Stimulated activated naive B cell treated with anti-CD40 and anti-IgM and Interleukin-4, amounts not matched to agents 10 μg/mL and 1 μg/mL and 100 μg/mL, for 72 hours (primary cell): ENCODE data around the gene NDUFS8.

Source experiments
- ATAC-seq, 2 donors: fragments of 150-1000 bp; cut with Tn5 transposase; replicated peaks; 2 replicates each; pipeline ENCODE4 v1.10.0; 2021; ENCODE audit warnings: moderate library complexity in 1 of 2
- DNase-seq: peaks from one replicate; pipeline ENCODE4 v3.0.0; 2021
- H3K27ac Mint-ChIP-seq: one replicate; pipeline ENCODE4 v1.8.0; 2022; ENCODE audit warnings: mild to moderate bottlenecking, mixed read lengths
- H3K27me3 Mint-ChIP-seq, 2 donors: one replicate each; pipeline ENCODE4 v1.8.0; 2022; ENCODE audit warnings: mixed read lengths in 2 of 2
- H3K36me3 Mint-ChIP-seq, 2 donors: one replicate each; pipeline ENCODE4 v1.8.0; 2022; ENCODE audit warnings: mixed read lengths in 2 of 2, mild to moderate bottlenecking in 1 of 2
- H3K4me1 Mint-ChIP-seq, 2 donors: one replicate each; pipeline ENCODE4 v1.8.0; 2022; ENCODE audit warnings: mixed read lengths in 2 of 2, mild to moderate bottlenecking in 1 of 2
- H3K4me3 Mint-ChIP-seq, 2 donors: one replicate each; pipeline ENCODE4 v1.8.0; 2022; ENCODE audit warnings: mild to moderate bottlenecking in 2 of 2, mixed read lengths in 2 of 2, moderate library complexity in 1 of 2
- H3K9me3 Mint-ChIP-seq, 2 donors: one replicate each; pipeline ENCODE4 v1.8.0; 2022; ENCODE audit warnings: mixed read lengths in 2 of 2, mild to moderate bottlenecking in 1 of 2

NDUFS8 gene

DNA sequence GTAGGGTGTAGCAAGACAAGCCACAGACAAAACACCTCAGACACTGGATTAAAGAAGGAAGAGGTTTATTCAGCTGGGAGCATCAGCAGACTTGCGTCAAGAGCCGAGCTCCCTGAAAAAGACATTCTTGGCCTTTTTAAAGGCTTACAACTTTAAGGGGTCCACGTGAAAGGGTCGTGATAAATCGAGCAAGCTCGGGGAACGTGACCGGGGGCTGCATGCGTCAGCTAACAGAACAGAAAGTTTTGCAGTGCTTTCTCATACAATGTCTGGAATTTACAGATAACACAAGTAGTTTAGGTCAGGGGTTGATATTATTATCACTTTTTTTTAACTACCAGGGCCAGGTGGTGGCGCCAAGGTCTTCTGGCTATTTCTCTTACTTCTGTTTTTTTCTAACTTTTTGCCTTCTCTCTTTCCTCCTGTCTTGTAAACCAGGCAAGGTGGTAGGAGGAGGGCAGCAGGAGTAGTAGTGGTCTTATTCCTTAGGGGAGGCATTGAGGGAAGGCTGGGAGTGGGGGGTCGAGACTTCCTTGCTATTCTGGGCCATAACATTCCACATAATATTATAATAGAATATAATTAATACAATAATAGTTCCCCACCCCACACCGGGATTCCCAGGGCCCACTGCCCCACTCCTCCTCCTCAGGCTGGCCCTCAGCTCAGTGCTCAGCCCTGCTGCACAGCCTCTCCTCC, 20.9 kb upstream of the NDUFS8 start:
- Mint-ChIP-seq H3K4me1 (peaks cover 34 to 53% of the 10 kb centered on the region in 2 donors), H3K27ac (peak overlapping the region; percentile 86), H3K27me3 (no peaks in the 10 kb centered on the region), H3K36me3 (peaks cover 0 to 1% of the 10 kb centered on the region in 2 donors), H3K9me3 (no peaks in the 10 kb centered on the region), H3K4me3 (peak overlapping the region; percentile 66 to 73)
- ATAC-seq (peak; percentile 26 to 47), DNase-seq (no peak)

DNA sequence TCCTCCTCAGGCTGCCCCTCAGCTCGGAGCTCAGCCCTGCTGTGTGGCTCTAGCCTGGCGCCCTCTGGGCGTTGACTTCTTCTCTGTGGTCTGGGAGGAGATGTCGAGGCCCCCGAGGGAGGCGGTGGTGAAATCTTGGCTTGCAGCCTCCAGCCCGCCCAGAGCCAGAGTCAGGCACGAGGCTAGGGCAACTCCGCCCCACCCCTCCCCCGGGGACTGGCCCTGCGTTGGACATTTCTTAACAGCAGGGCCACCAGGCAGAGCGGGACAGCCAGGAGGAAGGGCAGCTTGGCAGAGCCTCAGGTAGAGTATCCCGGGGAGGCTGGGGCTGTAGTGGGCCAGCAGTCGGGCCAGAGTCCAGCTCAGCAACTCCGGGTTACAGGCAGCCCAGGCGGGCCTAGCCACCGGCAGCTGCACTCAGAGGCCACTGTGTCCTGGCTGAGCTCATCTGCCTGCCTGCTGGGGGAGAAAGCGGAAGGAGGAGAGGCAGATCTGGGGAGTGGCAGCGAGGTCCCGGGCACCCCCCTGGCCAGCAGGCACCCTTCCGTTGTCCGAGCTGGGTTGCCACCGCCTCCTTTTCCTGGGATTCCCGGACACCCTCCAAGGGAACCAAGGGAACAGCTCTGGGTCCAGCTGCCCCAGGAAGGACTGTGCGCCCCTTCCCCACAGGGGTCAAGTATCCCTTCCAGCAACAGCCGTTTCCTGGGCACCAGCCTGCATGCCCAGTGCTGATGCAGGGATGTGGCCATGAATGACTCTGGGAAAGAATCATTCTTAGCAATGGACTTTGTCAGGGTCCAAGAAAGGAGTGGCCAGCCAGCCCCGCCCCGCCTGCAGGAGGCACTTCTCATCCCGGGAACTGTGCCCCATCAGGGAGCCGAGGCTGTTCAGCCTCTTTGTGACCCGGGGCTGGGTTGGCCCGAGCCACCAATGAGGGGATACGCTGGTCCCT, 20.1 kb upstream of the NDUFS8 start, which contains the start of gene ALDH3B1:
Gene ALDH3B1, plus strand, starts transcription at position 238 of the 952 bp plus-strand sequence. CDS start 4,971 bp downstream, outside the sequence.
- ATAC-seq (peak; percentile 83 to 84), DNase-seq (peak; percentile 51)
- H3K9me3 Mint-ChIP-seq: no peaks in the 10 kb centered on the region
- H3K4me3 Mint-ChIP-seq: peak within 1 kb of the TSS; percentile 66 to 73
- peaks cover 28 to 46% of the 10 kb centered on the region in 2 donors for H3K4me1 Mint-ChIP-seq
- H3K27me3 Mint-ChIP-seq: no peaks in the 10 kb centered on the region
- H3K27ac Mint-ChIP-seq: peak within 1 kb of the TSS; percentile 86
- no peaks in the 10 kb centered on the region for H3K36me3 Mint-ChIP-seq

DNA sequence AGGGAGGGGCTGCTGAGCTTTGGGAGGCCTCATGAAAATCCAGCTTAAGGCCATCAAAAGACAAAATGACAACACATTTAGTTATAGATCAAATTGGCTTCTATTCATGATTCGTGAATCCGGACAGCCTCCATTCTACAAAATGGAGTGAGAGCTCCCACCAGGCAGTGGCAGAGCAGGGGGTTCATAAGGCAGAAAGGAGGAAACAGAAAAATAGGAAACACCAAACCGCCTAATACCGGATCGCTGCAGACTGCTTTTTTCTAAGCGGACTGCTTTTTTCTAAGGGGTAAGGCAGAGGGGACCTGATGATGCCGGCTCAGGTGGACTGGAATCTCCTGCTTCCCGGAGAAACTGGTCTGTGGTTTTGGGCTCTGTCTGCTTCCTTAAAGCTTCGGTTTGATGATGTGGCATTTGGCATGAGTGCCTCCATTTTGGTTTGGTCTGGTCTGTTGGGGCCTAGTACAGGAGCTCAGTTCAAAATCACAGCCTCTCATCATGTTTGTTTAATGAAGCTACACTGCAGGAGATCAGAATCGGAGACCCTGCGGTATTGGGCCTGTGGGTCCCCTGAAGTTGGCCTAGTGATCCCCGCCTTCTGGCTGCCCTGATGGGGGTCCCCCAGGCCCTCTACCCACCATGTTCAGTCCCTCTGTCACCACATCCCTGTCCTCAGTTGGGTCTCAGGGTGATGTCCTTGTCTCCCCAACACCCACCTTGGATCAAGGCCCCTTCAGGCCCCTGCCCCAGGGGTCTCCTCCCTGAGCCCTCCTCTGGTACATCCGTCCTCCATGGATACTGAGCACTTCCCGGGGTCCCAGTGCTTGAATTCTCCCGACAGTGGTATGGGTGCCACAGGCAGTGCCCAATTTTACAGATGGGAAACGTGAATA, 19.2 kb upstream of the NDUFS8 start:
- Mint-ChIP-seq H3K4me3 (peak overlapping the region in 1 of 2 donors; percentile 39), H3K27ac (peak overlapping the region; percentile 11), H3K27me3 (no peaks in the 10 kb centered on the region), H3K4me1 (peaks cover 28 to 38% of the 10 kb centered on the region in 2 donors), H3K36me3 (no peaks in the 10 kb centered on the region), H3K9me3 (no peaks in the 10 kb centered on the region)
- no peak for DNase-seq
- no peak for ATAC-seq

DNA sequence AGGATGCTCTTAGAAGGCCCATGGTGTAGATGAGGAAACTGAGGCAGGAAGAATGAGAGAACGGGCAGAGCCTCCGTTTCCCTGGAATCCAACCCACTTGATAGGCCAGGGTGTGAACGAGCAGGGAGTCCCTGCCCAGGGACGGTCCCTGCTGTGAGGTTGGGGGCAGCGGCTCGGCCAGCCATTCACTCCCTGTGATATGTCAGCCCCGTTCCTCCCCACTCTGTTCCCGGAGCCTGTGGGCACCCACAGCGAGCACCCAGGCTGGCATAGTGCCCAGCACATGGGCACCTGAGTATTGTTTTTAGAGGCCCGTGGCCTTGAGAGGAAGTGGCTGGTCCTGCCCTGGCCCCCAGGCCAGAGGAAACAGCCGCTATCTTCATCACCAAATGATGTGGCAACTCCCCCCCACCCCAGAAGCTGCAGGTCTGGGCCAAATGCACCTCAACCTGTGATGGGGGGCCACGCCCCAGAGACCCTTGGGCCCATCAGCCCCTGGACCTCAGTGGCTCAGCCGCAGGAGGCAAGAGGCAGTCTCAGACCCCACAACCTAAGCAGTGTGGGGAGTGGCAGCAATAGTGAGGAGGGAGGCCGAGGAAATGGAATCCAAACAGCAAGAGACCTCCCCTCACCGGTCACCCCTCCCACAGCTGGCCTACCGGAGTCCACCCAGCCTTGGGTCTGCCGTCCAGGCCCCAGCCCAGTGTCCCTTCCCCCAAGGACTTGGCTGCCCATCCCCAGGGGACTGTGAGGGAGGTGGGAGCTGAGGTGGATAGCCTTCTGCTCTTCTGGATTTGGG, 18.2 kb upstream of the NDUFS8 start:
- no peak for ATAC-seq
- no peak for DNase-seq
- Mint-ChIP-seq H3K27ac (peak overlapping the region; percentile 25), H3K36me3 (no peaks in the 10 kb centered on the region), H3K4me3 (no peak overlapping the region), H3K4me1 (peaks cover 25 to 34% of the 10 kb centered on the region in 2 donors), H3K27me3 (no peaks in the 10 kb centered on the region), H3K9me3 (no peaks in the 10 kb centered on the region)

DNA sequence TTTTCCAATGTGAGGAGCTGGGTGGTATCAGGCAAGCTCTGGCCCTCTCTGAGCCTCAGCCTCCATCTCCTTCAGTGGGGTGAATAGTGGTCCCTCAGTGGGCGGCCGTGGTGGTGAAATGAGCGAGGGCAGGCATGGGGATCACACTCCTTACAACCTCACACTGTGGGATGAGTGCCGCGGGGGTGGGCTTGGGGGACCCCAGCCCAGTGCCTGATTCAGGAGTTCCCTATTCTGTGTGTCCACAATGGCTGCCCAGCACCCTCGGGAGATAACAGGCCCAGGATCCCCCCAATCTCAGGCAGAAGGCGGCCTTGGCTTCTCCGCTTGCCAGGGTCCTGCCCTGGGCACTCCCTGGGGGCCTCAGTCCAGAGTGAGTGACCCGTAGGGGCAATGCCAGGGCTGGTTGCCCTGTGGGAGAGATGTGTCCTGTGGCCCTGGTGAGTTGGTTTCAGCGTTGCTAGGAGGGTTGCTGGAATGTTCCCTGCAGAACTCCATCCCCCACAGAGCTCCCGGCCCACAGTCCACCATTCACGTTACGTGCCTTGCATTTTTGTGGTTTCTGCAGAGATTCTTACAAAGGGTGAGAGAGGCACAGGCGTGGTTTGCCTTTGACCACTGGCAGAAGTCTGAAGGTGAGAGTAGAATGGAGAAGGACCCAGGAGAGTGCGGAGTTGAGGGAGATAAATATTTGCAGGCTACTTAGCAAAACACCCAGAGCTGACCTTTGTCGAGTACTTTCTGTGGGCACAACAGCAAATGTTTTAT, 17.5 kb upstream of the NDUFS8 start:
- Mint-ChIP-seq H3K27ac (no peak overlapping the region), H3K4me3 (no peak overlapping the region), H3K4me1 (peaks cover 25 to 34% of the 10 kb centered on the region in 2 donors), H3K9me3 (no peaks in the 10 kb centered on the region), H3K36me3 (no peaks in the 10 kb centered on the region), H3K27me3 (no peaks in the 10 kb centered on the region)
- DNase-seq (no peak), ATAC-seq (no peak)

DNA sequence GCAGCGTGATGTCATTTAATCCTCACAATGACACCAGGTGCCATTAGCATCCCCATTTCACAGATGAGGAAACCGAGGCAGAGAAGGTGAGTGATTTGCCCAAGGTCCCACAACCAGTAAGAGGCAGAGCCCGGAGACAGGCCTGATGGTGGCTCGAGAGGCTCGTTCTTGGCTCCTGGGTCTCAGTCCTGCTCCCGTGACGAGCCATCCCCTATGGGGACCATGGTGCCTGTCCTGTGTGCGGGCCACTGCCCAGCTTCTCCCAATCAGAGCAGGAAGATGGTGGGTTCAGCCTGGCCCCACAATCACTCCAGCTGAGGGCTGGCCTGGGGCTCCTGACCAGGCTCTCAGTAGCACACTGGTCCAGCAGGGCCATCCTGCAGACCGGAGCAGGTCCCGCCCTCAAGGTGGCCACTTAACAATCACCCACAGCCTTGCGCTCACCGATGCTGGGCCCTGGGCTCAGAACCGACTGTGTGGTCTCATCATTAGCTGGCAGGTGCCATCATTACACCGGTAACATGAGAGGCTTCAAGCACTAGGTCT, 16.8 kb upstream of the NDUFS8 start:
- Mint-ChIP-seq H3K27ac (no peak overlapping the region), H3K27me3 (no peaks in the 10 kb centered on the region), H3K4me1 (peaks cover 22 to 32% of the 10 kb centered on the region in 2 donors), H3K36me3 (no peaks in the 10 kb centered on the region), H3K9me3 (no peaks in the 10 kb centered on the region), H3K4me3 (no peak overlapping the region)
- ATAC-seq: no peak
- DNase-seq: no peak

DNA sequence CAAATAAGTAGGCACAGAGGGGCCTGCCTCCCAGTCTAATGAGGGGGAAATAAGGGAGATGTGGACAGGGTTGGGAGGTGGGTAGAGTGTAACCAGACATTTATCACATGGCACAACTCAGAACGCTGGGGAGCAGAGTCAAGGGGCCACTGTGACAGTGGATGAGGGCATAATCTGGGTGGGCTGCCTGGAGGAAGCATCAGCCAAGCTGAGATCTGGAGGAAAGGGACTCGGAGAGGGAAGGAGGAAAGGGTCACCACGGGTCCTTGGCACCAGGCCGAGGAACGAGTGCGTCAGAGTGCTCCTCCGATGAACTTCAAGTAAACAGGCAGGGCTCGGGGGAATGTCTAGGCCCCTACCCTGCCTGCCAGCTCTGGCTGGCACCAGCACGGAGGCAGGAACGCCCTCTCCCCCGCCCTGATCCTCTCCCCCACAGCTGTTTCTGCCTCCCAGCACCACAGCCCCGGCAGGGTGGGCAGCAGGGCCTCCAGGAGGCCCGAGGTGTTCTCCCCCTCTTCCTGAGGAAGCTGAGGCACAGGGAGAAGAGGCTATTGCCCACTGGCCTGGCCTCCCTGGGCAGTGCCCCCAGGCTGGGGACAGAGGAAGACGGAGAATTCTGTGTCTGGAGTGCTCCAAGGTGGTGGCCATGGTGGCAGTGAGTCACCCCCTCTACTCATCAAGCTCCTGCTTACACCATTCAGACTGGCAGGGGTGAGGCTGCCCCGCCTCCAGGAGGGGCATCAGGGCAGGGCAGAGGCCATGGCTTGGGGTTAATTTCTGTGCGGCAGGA, 16.1 kb upstream of the NDUFS8 start:
- Mint-ChIP-seq H3K4me3 (no peak overlapping the region), H3K27me3 (no peaks in the 10 kb centered on the region), H3K36me3 (no peaks in the 10 kb centered on the region), H3K4me1 (peaks cover 15 to 25% of the 10 kb centered on the region in 2 donors), H3K27ac (no peak overlapping the region), H3K9me3 (no peaks in the 10 kb centered on the region)
- ATAC-seq (no peak), DNase-seq (no peak)

DNA sequence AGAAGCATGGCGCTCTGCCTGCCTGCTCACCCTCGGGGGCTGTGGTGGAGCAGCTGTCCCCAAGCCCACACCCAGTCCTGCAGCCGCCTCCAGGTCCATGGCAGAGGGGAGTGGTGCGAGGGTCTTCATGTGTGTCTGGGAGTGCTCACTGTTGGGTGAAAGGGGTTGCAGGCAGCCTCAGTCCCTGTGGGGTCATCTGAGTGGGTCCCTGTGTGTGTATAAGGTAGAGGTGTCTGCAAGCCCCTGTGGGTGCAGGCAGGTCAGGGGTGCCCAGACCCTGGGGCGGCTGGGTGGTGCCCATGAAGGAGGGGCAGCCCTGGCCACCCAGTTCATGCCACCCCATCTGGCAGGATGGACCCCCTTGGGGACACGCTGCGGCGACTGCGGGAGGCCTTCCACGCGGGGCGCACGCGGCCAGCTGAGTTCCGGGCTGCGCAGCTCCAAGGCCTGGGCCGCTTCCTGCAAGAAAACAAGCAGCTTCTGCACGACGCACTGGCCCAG, 15.5 kb upstream of the NDUFS8 start:
- Mint-ChIP-seq H3K27ac (no peak overlapping the region), H3K4me1 (peaks cover 10 to 18% of the 10 kb centered on the region in 2 donors), H3K9me3 (no peaks in the 10 kb centered on the region), H3K4me3 (no peak overlapping the region), H3K36me3 (no peaks in the 10 kb centered on the region), H3K27me3 (no peaks in the 10 kb centered on the region)
- DNase-seq (no peak), ATAC-seq (no peak)

DNA sequence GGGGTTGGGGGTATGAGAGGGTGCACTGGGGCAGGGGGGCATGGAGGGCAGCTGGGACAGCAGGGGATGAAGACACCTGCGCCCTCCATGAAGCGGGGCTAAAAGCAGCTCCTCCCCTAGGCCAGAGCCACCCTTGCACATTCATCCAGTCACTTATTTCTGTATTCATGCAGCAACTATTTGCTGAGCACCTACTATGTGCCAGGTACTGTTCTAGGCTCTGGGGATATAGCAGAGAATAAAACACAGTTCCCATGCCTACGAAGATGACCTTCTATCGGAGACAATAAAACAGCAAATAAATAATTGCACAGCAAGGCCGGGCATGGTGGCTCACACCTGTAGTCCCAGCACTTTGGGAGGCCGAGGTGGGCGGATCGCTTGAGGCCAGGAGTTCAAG, 15.0 kb upstream of the NDUFS8 start:
- no peaks in the 10 kb centered on the region for H3K36me3 Mint-ChIP-seq

DNA sequence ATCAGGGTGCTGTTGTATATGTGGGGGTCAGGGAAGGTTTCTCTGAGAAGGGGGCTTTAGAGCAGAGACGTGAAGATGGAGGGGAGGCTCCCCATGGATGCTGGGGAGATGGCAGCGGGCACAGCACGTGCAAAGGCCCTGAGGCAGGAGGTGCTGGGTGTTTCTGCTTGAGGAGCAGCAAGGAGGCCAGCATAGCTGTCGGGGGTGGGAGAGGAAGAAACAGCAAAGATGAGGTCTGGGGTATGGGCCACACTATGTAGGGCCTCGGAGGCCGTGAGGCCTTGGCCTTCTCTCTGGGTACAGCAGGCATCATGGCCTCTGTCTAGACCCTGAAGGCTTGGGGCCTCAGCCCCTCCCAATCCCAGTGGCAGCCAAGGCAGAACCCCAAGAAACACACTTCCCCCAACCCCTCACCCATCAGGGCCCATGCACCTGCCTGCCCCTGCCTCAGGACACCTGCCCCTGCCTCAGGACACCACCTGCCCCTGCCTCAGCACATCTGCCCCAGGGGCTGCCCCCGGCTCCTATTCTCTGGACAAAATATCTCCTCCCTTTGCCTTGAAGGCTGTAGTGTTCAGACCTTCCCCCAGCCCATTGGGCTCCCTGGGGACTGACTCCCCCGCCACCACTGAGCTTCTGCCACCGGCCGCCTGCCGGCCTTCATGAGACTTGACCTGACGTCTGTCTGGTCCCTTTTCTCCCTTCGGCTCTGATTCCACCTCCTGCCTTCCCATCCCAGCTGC, 14.1 kb upstream of the NDUFS8 start:
- Mint-ChIP-seq H3K36me3 (no peaks in the 10 kb centered on the region), H3K27ac (no peak overlapping the region), H3K9me3 (no peaks in the 10 kb centered on the region), H3K4me3 (no peak overlapping the region), H3K4me1 (peaks cover 3 to 5% of the 10 kb centered on the region in 2 donors), H3K27me3 (no peaks in the 10 kb centered on the region)
- ATAC-seq: no peak
- no peak for DNase-seq

More for the DNA sequence above, 15.0 kb upstream of the NDUFS8 start:
- DNase-seq (no peak), ATAC-seq (no peak)
- Mint-ChIP-seq H3K27ac (no peak overlapping the region), H3K27me3 (no peaks in the 10 kb centered on the region), H3K4me1 (peaks cover 6 to 14% of the 10 kb centered on the region in 2 donors), H3K9me3 (no peaks in the 10 kb centered on the region), H3K4me3 (no peak overlapping the region)
